ENCODE data around the gene USF3.

DNA sequence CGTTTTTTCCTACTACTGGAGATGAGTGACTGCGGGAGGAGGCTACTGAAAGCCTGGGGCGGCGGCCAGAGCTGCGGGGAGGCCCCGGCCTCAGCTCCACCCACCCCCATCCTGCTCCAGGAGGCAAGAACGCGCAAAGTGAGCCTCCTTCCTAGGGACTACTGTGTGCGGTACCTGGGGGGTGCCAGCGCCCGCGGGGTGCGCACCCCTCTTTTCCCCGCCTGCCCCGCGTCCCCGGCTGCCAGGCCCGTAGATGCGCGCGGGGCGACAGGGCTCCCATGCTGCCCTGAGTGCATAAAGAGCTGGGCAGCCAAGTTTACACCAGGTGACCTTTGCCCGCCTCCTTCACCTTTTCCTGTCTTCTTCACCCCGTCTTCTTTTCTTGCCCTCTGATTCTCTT lies 2.5 kb upstream of the USF3 start:
- no peak for TF ChIP-seq POLR2A (IDR thresholded peaks at IDR 0.05)
- TF ChIP-seq, protein P1, sequence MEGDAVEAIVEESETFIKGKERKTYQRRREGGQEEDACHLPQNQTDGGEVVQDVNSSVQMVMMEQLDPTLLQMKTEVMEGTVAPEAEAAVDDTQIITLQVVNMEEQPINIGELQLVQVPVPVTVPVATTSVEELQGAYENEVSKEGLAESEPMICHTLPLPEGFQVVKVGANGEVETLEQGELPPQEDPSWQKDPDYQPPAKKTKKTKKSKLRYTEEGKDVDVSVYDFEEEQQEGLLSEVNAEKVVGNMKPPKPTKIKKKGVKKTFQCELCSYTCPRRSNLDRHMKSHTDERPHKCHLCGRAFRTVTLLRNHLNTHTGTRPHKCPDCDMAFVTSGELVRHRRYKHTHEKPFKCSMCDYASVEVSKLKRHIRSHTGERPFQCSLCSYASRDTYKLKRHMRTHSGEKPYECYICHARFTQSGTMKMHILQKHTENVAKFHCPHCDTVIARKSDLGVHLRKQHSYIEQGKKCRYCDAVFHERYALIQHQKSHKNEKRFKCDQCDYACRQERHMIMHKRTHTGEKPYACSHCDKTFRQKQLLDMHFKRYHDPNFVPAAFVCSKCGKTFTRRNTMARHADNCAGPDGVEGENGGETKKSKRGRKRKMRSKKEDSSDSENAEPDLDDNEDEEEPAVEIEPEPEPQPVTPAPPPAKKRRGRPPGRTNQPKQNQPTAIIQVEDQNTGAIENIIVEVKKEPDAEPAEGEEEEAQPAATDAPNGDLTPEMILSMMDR (IDR thresholded peaks at IDR 0.05), result no peak

Measured in uterus (tissue), 2 donors.